ENCODE results near the gene TMEM183A.

DNA sequence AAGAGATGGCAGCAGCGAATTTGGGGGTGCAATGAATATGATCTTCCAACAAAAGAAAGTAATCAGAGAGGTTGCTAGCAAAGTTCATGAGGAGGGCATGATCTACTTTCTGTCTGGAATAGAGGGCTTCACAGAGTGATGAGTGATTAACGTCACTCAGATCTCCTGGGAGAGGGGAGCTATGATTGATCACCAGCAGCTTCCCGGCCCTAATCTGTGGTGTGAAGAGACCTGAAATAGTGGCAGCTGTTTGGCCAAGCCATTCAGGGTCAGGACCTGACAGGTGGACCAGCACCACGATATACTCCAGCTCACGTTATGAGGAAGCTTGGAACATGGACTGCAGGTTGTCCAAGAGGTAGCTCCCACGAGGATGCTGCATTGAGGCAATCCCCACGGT lies 19.9 kb upstream of the TMEM183A start:
- TF ChIP-seq, protein P1, sequence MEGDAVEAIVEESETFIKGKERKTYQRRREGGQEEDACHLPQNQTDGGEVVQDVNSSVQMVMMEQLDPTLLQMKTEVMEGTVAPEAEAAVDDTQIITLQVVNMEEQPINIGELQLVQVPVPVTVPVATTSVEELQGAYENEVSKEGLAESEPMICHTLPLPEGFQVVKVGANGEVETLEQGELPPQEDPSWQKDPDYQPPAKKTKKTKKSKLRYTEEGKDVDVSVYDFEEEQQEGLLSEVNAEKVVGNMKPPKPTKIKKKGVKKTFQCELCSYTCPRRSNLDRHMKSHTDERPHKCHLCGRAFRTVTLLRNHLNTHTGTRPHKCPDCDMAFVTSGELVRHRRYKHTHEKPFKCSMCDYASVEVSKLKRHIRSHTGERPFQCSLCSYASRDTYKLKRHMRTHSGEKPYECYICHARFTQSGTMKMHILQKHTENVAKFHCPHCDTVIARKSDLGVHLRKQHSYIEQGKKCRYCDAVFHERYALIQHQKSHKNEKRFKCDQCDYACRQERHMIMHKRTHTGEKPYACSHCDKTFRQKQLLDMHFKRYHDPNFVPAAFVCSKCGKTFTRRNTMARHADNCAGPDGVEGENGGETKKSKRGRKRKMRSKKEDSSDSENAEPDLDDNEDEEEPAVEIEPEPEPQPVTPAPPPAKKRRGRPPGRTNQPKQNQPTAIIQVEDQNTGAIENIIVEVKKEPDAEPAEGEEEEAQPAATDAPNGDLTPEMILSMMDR (conservative IDR thresholded peaks at IDR 0.05; ENCODE audit: low read depth in 2 of 2), result no peak
- TF ChIP-seq EZH2 (IDR thresholded peaks at IDR 0.05; ENCODE audit: low read depth, unreplicated experiment), result no peak
- no peak for TF ChIP-seq POLR2AphosphoS5 (IDR thresholded peaks at IDR 0.05; ENCODE audit: low read depth)
- TF ChIP-seq ZNF331 (CRISPR knock-in tag; IDR thresholded peaks at IDR 0.05; ENCODE audit: low read depth), result no peak
- TF ChIP-seq JUNB (IDR thresholded peaks at IDR 0.05; ENCODE audit: unreplicated experiment), result no peak
- TF ChIP-seq REST (IDR thresholded peaks at IDR 0.05; ENCODE audit: unreplicated experiment), result no peak
- no peak for TF ChIP-seq EZH2phosphoT487 (IDR thresholded peaks at IDR 0.05; ENCODE audit: unreplicated experiment)
- TF ChIP-seq CREB1 (CRISPR knock-in tag; IDR thresholded peaks at IDR 0.05; ENCODE audit: low read depth), result no peak
- TF ChIP-seq ZNF114 (CRISPR knock-in tag; IDR thresholded peaks at IDR 0.05), result no peak
- no peak for TF ChIP-seq ETS1 (IDR thresholded peaks at IDR 0.05)
- TF ChIP-seq STAT1 (IDR thresholded peaks at IDR 0.05; ENCODE audit: unreplicated experiment), result no peak
- no peak for TF ChIP-seq NANOG (IDR thresholded peaks at IDR 0.05; ENCODE audit: borderline replicate concordance)
- TF ChIP-seq, protein P2, sequence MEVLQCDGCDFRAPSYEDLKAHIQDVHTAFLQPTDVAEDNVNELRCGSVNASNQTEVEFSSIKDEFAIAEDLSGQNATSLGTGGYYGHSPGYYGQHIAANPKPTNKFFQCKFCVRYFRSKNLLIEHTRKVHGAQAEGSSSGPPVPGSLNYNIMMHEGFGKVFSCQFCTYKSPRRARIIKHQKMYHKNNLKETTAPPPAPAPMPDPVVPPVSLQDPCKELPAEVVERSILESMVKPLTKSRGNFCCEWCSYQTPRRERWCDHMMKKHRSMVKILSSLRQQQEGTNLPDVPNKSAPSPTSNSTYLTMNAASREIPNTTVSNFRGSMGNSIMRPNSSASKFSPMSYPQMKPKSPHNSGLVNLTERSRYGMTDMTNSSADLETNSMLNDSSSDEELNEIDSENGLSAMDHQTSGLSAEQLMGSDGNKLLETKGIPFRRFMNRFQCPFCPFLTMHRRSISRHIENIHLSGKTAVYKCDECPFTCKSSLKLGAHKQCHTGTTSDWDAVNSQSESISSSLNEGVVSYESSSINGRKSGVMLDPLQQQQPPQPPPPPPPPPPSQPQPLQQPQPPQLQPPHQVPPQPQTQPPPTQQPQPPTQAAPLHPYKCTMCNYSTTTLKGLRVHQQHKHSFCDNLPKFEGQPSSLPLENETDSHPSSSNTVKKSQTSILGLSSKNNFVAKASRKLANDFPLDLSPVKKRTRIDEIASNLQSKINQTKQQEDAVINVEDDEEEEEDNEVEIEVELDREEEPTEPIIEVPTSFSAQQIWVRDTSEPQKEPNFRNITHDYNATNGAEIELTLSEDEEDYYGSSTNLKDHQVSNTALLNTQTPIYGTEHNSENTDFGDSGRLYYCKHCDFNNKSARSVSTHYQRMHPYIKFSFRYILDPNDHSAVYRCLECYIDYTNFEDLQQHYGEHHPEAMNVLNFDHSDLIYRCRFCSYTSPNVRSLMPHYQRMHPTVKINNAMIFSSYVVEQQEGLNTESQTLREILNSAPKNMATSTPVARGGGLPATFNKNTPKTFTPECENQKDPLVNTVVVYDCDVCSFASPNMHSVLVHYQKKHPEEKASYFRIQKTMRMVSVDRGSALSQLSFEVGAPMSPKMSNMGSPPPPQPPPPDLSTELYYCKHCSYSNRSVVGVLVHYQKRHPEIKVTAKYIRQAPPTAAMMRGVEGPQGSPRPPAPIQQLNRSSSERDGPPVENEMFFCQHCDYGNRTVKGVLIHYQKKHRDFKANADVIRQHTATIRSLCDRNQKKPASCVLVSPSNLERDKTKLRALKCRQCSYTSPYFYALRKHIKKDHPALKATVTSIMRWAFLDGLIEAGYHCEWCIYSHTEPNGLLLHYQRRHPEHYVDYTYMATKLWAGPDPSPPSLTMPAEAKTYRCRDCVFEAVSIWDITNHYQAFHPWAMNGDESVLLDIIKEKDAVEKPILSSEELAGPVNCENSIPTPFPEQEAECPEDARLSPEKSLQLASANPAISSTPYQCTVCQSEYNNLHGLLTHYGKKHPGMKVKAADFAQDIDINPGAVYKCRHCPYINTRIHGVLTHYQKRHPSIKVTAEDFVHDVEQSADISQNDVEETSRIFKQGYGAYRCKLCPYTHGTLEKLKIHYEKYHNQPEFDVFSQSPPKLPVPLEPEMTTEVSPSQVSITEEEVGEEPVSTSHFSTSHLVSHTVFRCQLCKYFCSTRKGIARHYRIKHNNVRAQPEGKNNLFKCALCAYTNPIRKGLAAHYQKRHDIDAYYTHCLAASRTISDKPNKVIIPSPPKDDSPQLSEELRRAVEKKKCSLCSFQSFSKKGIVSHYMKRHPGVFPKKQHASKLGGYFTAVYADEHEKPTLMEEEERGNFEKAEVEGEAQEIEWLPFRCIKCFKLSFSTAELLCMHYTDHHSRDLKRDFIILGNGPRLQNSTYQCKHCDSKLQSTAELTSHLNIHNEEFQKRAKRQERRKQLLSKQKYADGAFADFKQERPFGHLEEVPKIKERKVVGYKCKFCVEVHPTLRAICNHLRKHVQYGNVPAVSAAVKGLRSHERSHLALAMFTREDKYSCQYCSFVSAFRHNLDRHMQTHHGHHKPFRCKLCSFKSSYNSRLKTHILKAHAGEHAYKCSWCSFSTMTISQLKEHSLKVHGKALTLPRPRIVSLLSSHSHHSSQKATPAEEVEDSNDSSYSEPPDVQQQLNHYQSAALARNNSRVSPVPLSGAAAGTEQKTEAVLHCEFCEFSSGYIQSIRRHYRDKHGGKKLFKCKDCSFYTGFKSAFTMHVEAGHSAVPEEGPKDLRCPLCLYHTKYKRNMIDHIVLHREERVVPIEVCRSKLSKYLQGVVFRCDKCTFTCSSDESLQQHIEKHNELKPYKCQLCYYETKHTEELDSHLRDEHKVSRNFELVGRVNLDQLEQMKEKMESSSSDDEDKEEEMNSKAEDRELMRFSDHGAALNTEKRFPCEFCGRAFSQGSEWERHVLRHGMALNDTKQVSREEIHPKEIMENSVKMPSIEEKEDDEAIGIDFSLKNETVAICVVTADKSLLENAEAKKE (CRISPR knock-in tag; IDR thresholded peaks at IDR 0.05), result no peak
